HCT116 (cell line): ENCODE data around the gene SLC24A3. TPM values are rescaled to one million over a fixed set of nuclear protein-coding genes. Genes with fewer than 3 reads are reported as not detected.

ENCODE experiments used
- ATAC-seq: fragments of 200-7000 bp; cut with Tn5 transposase; 2 replicates; pipeline ENCODE4 v1.9.1; 2020; ENCODE audit warnings: mild to moderate bottlenecking, moderate library complexity
- BruUV-seq: library from RNA; stranded (reverse); fragments of 400-500 nt; replicated peaks from 2 replicates; lab custom pipeline; 2021; lab: Mats Ljungman, UMichigan
- CTCF ChIA-PET: fragments of 300-600 bp; sonication (Branson Sonifier 250); formaldehyde crosslinking; loops from one replicate; lab custom pipeline; 2021; ENCODE audit warnings: antibody characterized with exemption; lab: Charles Lee
- POLR2A ChIA-PET: fragments of 300-600, 350-600 bp; sonication (Branson Sonifier 250); formaldehyde crosslinking; loops from one replicate; lab custom pipeline; 2021; ENCODE audit warnings: antibody characterized with exemption; lab: Charles Lee
- RAD21 ChIA-PET, 2 experiments: fragments of 300-600 bp; sonication (Branson Sonifier 250); formaldehyde crosslinking; loops; one replicate each; lab custom pipeline; 2023; ENCODE audit warnings: low total read pairs in 2 of 2; ENCODE audit not compliant: uncharacterized antibody in 2 of 2, unreplicated experiment in 2 of 2, low non-redundant PET in 1 of 2; lab: Charles Lee
- DNase-seq: peaks from one replicate; pipeline ENCODE4 v3.0.0-alpha.2; 2010; ENCODE audit warnings: low read depth, low spot score
- H2AFZ ChIP-seq: fragments of 200-600 bp; shearing (Covaris generic), sonication (generic); 2 replicates; pipeline ENCODE4 v1.6.1; 2017; ENCODE audit warnings: low read depth, mixed run types, mixed read lengths, antibody characterized with exemption, low read length; ENCODE audit not compliant: poor library complexity, severe bottlenecking
- H3K27ac ChIP-seq: 2 replicates; pipeline ENCODE4 v1.5.1; 2012; ENCODE audit warnings: low read depth, low read length
- H3K27me3 ChIP-seq: fragments of 200-600 bp; sonication (generic); 2 replicates; pipeline ENCODE4 v1.6.1; 2016; ENCODE audit warnings: mixed run types, low read length, mixed read lengths; ENCODE audit not compliant: insufficient read depth
- H3K36me3 ChIP-seq, 2 experiments: fragments of 200-500 bp in 1 of 2; fragments of 200-600 bp in 1 of 2; sonication (Bioruptor generic) in 1 of 2; sonication (generic) in 1 of 2; 2 replicates each; pipeline versions ENCODE4 v1.5.1 to v1.6.1; 2014 to 2016; ENCODE audit warnings: low read length in 2 of 2, inconsistent platforms in 1 of 2, mixed read lengths in 1 of 2, mixed run types in 1 of 2; ENCODE audit not compliant: insufficient read depth in 2 of 2, control insufficient read depth in 1 of 2
- H3K4me1 ChIP-seq, 2 experiments: fragments of 200-600 bp in 1 of 2; sonication (generic) in 1 of 2; 2 replicates each; pipeline versions ENCODE4 v1.5.1 to v1.6.1; 2012 to 2017; ENCODE audit warnings: low read length in 2 of 2, inconsistent platforms in 1 of 2, mild to moderate bottlenecking in 1 of 2, mixed read lengths in 1 of 2, mixed run types in 1 of 2, moderate library complexity in 1 of 2; ENCODE audit not compliant: insufficient read depth in 2 of 2, control insufficient read depth in 1 of 2
- H3K4me2 ChIP-seq: fragments of 200-600 bp; sonication (generic); 2 replicates; pipeline ENCODE4 v1.6.1; 2017; ENCODE audit warnings: mixed run types, low read length, mixed read lengths
- H3K4me3 ChIP-seq, 2 experiments: fragments of 200-600 bp in 1 of 2; sonication (generic) in 1 of 2; replicated peaks in 1 of 2; 2 replicates each; pipeline ENCODE4 v1.5.1; 2011 to 2016; ENCODE audit warnings: low read length in 2 of 2, control low read depth in 1 of 2, low read depth in 1 of 2, mild to moderate bottlenecking in 1 of 2, mixed read lengths in 1 of 2, mixed run types in 1 of 2
- H3K79me2 ChIP-seq: fragments of 200-600 bp; sonication (generic); 2 replicates; pipeline ENCODE4 v1.6.1; 2017; ENCODE audit warnings: mild to moderate bottlenecking, mixed run types, low read length, moderate library complexity, mixed read lengths; ENCODE audit not compliant: insufficient read depth
- H3K9ac ChIP-seq: fragments of 200-600 bp; sonication (generic); 2 replicates; pipeline ENCODE4 v1.6.1; 2016; ENCODE audit warnings: low read length, mixed read lengths
- H3K9me2 ChIP-seq: fragments of 200-600 bp; sonication (generic), shearing (Covaris generic); 2 replicates; pipeline ENCODE4 v1.6.1; 2017; ENCODE audit warnings: mixed run types, mild to moderate bottlenecking, moderate library complexity; ENCODE audit not compliant: insufficient read depth
- H3K9me3 ChIP-seq, 2 experiments: fragments of 200-500 bp in 1 of 2; fragments of 200-600 bp in 1 of 2; sonication (Bioruptor generic) in 1 of 2; sonication (generic) in 1 of 2; 2 replicates each; pipeline ENCODE4 v1.6.1; 2014 to 2017; ENCODE audit warnings: low read length in 2 of 2, mixed read lengths in 2 of 2, inconsistent platforms in 1 of 2, low read depth in 1 of 2, mild to moderate bottlenecking in 1 of 2, mixed run types in 1 of 2, moderate library complexity in 1 of 2; ENCODE audit not compliant: control insufficient read depth in 1 of 2, insufficient read depth in 1 of 2
- H4K20me1 ChIP-seq: fragments of 200-600 bp; sonication (generic), shearing (Covaris generic); 2 replicates; pipeline ENCODE4 v1.6.1; 2017; ENCODE audit warnings: mixed run types, mild to moderate bottlenecking, moderate library complexity; ENCODE audit not compliant: insufficient read depth
- CBX3 ChIP-seq: IDR thresholded peaks from 2 replicates; pipeline ENCODE4 v1.6.1; 2012; ENCODE audit warnings: low read depth
- CEBPB ChIP-seq: IDR thresholded peaks from 2 replicates; pipeline ENCODE4 v1.6.1; 2012; ENCODE audit warnings: low read depth
- EGR1 ChIP-seq: IDR thresholded peaks from 2 replicates; pipeline ENCODE4 v1.6.1; 2012; ENCODE audit warnings: low read depth
- ELF1 ChIP-seq: IDR thresholded peaks from 2 replicates; pipeline ENCODE4 v1.6.1; 2012; ENCODE audit warnings: low read depth, borderline replicate concordance
- JUND ChIP-seq: IDR thresholded peaks from 2 replicates; pipeline ENCODE4 v1.6.1; 2012
- MAX ChIP-seq: IDR thresholded peaks from 2 replicates; pipeline ENCODE4 v1.6.1; 2012
- POLR2AphosphoS5 ChIP-seq: IDR thresholded peaks from 2 replicates; pipeline ENCODE4 v1.6.1; 2011; ENCODE audit warnings: mild to moderate bottlenecking, low read depth, low read length, moderate library complexity
- RAD21 ChIP-seq: IDR thresholded peaks from 2 replicates; pipeline ENCODE4 v1.6.1; 2012; ENCODE audit warnings: low read depth, mild to moderate bottlenecking
- REST ChIP-seq: IDR thresholded peaks from 2 replicates; pipeline ENCODE4 v1.6.1; 2012; ENCODE audit warnings: low read depth
- SP1 ChIP-seq: IDR thresholded peaks from 2 replicates; pipeline ENCODE4 v1.6.1; 2012; ENCODE audit warnings: low read depth
- YY1 ChIP-seq: IDR thresholded peaks from 2 replicates; pipeline ENCODE4 v1.6.1; 2011; ENCODE audit warnings: low read length, low read depth, moderate library complexity, mild to moderate bottlenecking; ENCODE audit not compliant: insufficient replicate concordance; ENCODE audit errors: extremely low read depth
- ZBTB33 ChIP-seq: IDR thresholded peaks from 2 replicates; pipeline ENCODE4 v1.6.1; 2011; ENCODE audit warnings: mild to moderate bottlenecking, low read length, moderate library complexity; ENCODE audit not compliant: insufficient replicate concordance; ENCODE audit errors: extremely low read depth
- ZFX ChIP-seq: fragments of 450-650 bp; IDR thresholded peaks from 2 replicates; pipeline ENCODE4 v1.6.1; 2017
- ZNF274 ChIP-seq: fragments of 200-500 bp; sonication (Bioruptor generic); IDR thresholded peaks from 2 replicates; pipeline ENCODE4 v1.6.1; 2014; ENCODE audit warnings: mild to moderate bottlenecking, low read depth, low read length, inconsistent platforms
- intact Hi-C: fragments of 100-400 bp; cut with micrococcal nuclease; formaldehyde crosslinking; loops from 2 replicates; pipeline ENCODE4 v1.10.0; 2022
- total RNA-seq: library from RNA; stranded (reverse); gene quantifications from one replicate; pipeline ENCODE4 v1.2.1, GENCODE V29; 2021; ENCODE audit not compliant: unreplicated experiment

The SLC24A3 gene
- total RNA-seq, 1 experiment from 2014 or later, result not detected

- no peak for ATAC-seq
- Histone ChIP-seq H3K4me3 (no peak overlapping the region), H4K20me1 (no peaks in the 10 kb centered on the region), H3K9ac (no peak overlapping the region), H3K9me2 (no peaks in the 10 kb centered on the region), H3K4me2 (no peak overlapping the region), H3K4me1 (no peaks in the 10 kb centered on the region), H3K36me3 (no peaks in the 10 kb centered on the region), H3K27me3 (no peaks in the 10 kb centered on the region), H2AFZ (no peak overlapping the region), H3K27ac (no peak overlapping the region), H3K79me2 (no peaks in the 10 kb centered on the region), H3K9me3 (no peaks in the 10 kb centered on the region)
- intact Hi-C loops, result no loop called here
- ChIA-PET RAD21 (no interaction called here), CTCF (no interaction called here), POLR2A (no interaction called here)
- BruUV-seq, result no TSS peak
- no peak for TF ChIP-seq REST
- TF ChIP-seq ZBTB33, result no peak
- TF ChIP-seq ELF1, result no peak
- TF ChIP-seq ZFX, result no peak
- TF ChIP-seq SP1, result no peak
- TF ChIP-seq RAD21, result no peak
- no peak for TF ChIP-seq CEBPB
- TF ChIP-seq ZNF274, result no peak
- no peak for TF ChIP-seq MAX
- no peak for TF ChIP-seq CBX3
- TF ChIP-seq JUND, result no peak
- TF ChIP-seq POLR2AphosphoS5, result no peak
- no peak for TF ChIP-seq EGR1
- no peak for TF ChIP-seq YY1
- DNase-seq, result no peak
These were observed 300.6 kb downstream of the SLC24A3 start for GRCh38 chr20:19512886-19513677.
